ENCODE results near the gene GPBP1.

DNA sequence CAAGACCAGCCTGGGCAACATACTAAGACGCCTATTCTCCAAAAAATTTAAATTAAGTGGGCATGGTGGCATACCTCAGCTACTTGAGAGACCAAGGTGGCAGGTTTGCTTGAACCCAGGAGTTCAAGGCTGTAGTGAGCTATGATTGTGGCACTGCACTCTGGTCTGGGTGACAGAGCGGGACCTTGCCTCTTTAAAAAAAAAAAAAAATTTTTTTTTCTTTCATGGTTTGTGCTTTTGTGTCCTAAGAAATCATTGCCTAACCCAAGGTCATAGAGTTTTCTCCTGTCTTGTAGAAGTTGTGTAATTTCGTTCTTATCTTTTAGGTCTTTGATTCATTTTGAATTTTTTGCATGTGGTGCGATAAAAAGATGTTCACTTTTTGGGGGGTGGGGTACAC, 12.3 kb downstream of the GPBP1 start:
- TF ChIP-seq ZNF274 (IDR thresholded peaks at IDR 0.05; ENCODE audit: low read depth, low read length), result no peak
- TF ChIP-seq YY1 (IDR thresholded peaks at IDR 0.05; ENCODE audit: insufficient read depth, insufficient read length), result no peak
- TF ChIP-seq SUZ12 (IDR thresholded peaks at IDR 0.05; ENCODE audit: extremely low read depth, insufficient read depth, insufficient read length), result no peak
